Glomerular visceral epithelial cell (primary cell): Measurements from ENCODE around the gene DHX38.
A peak's percentile ranks its signal among the peaks of the same experiment; 100 is the strongest.

Experiments
- DNase-seq: peaks from one replicate; pipeline ENCODE4 v3.0.0-alpha.2; 2016; ENCODE audit errors: extremely low spot score

Gene DHX38

DNA sequence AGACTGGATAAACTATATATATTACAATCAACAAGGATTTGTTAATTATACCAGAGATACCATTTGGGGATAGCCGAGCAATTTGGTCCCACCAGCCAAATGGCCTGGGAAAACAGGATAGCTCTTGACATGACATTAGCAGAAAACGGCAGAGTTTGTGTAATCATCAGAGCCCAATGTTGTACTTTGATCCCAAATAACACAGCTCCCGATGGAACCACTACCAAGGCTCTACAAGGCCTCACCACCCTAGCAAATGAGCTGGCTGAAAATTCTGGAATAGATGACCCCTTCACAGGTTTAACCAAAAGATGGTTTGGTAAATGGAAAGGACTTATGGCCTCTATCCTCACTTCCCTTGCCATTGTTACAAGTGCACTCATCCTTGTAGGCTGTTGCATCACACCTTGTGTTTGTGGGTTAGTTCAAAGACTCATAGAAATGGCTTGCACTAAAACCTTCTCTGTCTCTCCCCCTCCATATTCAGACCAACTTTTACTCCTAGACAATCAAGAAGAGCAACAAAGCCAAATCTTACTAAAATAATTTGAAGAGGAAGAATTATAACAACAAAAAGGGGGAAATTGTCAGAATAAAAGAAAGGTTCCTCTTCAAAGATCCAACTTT is 9.8 kb upstream of the DHX38 start:
- DNase-seq: no peak

- DNase-seq: no peak
These were observed 9.2 kb upstream of the DHX38 start for GRCh38 chr16:72084445-72084844.

- DNase-seq: no peak
These were observed 8.6 kb upstream of the DHX38 start for GRCh38 chr16:72085002-72085401.

DNA sequence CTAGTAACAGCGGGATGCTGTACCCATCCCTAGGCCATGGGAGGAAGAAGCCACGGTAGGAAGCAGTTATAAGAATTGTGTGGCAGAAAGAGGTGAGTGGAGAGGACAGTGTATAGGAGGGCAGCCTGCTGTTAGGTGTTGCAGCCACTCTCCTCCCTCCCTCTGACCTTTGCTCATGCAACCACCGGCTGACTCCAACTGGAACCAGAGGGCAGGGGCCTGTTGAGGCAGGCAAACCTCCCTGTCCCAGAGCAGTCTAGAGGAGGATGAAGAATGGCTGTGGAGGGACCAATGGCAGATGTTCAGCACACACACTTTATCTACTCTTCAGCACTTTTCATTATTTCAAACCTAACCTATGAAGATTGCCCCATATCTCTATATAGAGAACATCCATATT is 2.4 kb upstream of the DHX38 start:
- no peak for DNase-seq

- DNase-seq: peak; percentile 60
These were observed 707 bp upstream of the DHX38 start for GRCh38 chr16:72092832-72093447.

DNA sequence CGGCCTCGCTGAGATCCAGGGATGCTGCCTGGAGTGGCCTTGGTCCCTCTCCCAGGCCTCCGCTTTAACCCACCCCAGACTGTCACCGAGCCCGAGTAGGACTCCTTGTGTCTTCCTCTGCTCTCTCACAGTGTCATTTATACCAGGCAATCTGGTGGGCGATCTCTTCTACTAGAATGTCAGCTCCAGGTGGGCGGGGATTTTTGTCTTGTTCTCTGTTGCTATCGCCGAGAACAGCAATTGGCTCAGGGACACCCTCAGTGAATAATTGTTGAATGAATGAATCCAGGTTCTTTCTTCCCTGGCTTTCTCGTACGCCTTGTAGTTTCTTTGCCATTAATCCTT is 591 bp downstream of the DHX38 start:
- DNase-seq: no peak

- no peak for DNase-seq
These were observed 5.3 kb downstream of the DHX38 start for GRCh38 chr16:72098936-72099335.

- peak; percentile 59 for DNase-seq
These were observed 5.8 kb downstream of the DHX38 start for GRCh38 chr16:72099377-72099818.

DNA sequence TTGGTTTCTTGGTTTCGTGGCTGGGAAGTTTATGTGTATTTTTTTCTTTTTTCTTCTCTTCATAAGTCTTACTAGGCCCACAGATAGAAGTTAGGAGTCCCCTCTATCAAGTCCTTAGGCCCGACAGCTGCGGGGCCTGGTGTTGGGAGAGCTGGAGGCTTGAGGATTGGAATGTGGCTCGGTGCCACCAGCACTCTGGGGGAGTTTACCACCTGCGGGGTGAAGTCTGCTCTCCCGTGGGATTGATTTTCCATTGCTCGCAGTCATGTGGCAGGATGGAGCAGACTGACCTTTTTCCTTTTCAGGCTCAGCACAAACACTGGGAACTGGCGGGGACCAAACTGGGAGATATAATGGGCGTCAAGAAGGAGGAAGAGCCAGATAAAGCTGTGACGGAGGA is 7.5 kb downstream of the DHX38 start:
- DNase-seq: no peak

- no peak for DNase-seq
These were observed 11.3 kb downstream of the DHX38 start for GRCh38 chr16:72104905-72105304.

- no peak for DNase-seq
These were observed 12.3 kb downstream of the DHX38 start for GRCh38 chr16:72105978-72106377.

DNA sequence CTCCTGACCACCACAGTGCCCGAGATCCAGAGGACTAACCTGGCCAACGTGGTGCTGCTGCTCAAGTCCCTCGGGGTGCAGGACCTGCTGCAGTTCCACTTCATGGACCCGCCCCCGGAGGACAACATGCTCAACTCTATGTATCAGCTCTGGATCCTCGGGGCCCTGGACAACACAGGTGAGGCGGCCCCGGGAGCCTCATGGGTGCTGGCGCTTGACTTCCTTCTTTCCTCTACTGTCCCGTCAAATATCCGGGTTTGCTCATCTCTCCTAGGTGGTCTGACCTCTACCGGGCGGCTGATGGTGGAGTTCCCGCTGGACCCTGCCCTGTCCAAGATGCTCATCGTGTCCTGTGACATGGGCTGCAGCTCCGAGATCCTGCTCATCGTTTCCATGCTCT is 13.7 kb downstream of the DHX38 start:
- no peak for DNase-seq

GRCh38 chr16:72108353-72109102 is 14.9 kb downstream of the DHX38 start:
- no peak for DNase-seq

DNA sequence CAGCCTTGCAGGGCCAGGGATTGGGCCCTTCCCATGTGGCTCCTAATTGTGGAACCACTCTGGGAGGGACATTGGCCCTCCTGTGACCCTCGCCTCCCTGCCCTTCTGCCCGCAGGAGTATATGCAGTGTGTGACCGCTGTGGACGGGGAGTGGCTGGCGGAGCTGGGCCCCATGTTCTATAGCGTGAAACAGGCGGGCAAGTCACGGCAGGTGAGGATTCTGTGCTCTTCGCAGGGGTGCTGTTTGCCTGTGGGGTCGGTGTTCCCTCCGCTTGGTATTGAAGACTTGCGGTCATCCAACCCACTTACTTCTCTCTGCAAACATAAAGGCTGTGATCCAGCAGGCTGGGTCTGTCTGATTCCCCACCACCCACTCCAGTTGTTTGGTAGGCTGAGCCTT is 15.7 kb downstream of the DHX38 start:
- DNase-seq: no peak

- no peak for DNase-seq
These were observed 16.4 kb downstream of the DHX38 start for GRCh38 chr16:72109966-72110530.

- DNase-seq: no peak
These were observed 17.3 kb downstream of the DHX38 start for GRCh38 chr16:72110662-72111615.

DNA sequence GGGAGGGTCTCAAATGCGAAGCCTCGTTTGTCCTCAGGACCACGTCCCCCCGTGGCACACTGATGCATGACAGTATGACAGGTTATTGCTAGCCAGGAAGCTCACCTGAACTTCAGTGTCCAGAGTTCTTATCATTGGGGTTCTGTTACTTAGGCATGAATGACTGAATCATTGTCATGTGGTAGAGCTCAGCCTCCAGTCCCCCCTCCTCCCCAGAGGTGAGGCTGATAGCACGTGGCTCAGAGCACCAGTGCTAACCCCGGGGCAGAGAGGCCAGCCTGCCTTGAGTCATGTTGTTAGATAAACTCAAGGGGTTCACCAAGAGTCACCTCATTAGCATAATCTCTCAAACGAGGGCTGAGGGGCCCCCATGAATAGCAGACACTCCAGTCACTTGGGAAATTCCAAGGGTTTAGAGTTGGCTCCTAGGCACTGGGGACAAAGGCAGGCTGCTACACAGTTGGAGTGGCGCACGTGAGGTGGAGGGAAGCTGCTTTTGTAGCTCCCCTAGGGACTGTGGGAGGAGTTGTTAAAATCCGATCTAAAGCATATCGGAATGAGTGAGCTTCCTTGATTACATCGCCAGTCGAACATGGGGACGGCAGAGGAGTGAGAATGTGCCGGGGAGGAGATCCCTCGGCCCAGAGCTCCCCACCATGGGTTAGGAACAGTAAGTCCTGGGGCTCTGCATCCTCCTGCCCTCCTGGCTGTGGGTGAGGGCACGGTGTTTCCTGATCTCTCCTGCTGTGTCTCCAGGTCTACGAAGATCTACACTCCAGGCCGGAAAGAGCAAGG is 18.2 kb downstream of the DHX38 start:
- no peak for DNase-seq

- DNase-seq: no peak
These were observed 18.8 kb downstream of the DHX38 start for GRCh38 chr16:72112452-72112792.

GRCh38 chr16:72112906-72113615 is 19.4 kb downstream of the DHX38 start:
- DNase-seq: no peak

GRCh38 chr16:72113616-72113945 is 19.9 kb downstream of the DHX38 start:
- no peak for DNase-seq

DNA sequence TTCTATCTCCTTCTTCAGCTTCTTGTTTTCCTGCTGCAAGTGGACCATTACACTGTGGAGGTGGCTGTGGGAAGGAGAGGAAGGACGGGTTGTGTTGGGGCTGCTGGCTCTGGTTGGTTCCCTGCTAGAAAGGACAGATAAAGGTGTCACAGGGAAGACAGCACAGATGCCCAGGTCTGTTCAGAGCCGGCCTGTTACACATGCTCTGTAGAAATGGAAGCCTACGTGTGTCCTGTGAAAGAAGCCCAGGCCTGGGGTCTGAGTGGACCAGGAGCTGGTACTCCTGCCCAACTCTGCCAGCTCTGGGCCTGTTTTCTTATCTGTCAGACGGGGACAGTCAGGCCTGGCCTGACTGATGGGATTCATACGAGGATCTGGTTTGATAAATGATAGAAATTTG is 26.4 kb downstream of the DHX38 start:
- DNase-seq: no peak
